ENCODE results near the gene USP32. TPM values are rescaled to one million over a fixed set of nuclear protein-coding genes. Genes with fewer than 3 reads are reported as not detected.

Gene USP32
- total RNA-seq, 1 experiment from 2014 or later = 73.5 TPM

DNA sequence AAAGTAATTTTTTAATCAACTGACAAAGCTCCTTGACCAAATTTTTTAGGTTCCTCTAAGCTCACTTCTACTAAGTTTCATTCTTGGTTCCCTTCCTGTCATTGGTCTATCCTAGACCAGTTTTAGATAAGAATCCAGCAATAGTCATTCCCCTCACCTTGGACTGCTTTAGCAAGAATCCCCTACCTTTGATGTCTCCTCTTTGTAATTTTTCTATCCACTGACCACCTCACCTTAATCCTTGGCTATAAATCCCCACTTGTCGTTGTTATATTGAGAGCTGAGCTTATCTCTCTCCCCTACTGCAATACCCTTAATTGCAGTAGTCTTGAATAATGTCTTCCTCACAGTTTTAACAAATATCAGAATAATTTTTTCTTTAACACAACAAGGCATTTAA, 107.2 kb downstream of the USP32 start:
- no peak overlapping the region for H3K27ac ChIP-seq (ENCODE audit: insufficient read length, low read depth, low read length)
- no peak overlapping the region for H3K27ac Mint-ChIP-seq

More for the DNA sequence above, 107.2 kb downstream of the USP32 start:
- no peak overlapping the region for H2BK120ac ChIP-seq (ENCODE audit: low read depth, low read length, poor library complexity, severe bottlenecking)
- no peak overlapping the region for H3K9ac ChIP-seq (ENCODE audit: extremely low read depth, insufficient read length, low read length)
- H3T11ph ChIP-seq (ENCODE audit: low read length) = no peak overlapping the region
- no peak overlapping the region for H2BK12ac ChIP-seq (ENCODE audit: insufficient read length, low read depth, low read length)
- H3K18ac ChIP-seq (ENCODE audit: insufficient read length, low read depth, low read length) = no peak overlapping the region
- no peak overlapping the region for H2BK15ac ChIP-seq (ENCODE audit: low read depth, low read length)
- H3K9me3 ChIP-seq (ENCODE audit: control insufficient read depth, low read depth, low read length) = no peaks in the 10 kb centered on the region
- no peak overlapping the region for H4K91ac ChIP-seq (ENCODE audit: insufficient read length, low read depth, low read length)
- H3K4me1 ChIP-seq (ENCODE audit: insufficient read depth, low read length) = no peaks in the 10 kb centered on the region
- no peak overlapping the region for H3K4ac ChIP-seq (ENCODE audit: low read depth, low read length)
- no peaks in the 10 kb centered on the region for H4K20me1 ChIP-seq (ENCODE audit: control insufficient read depth, insufficient read depth, insufficient read length)
- H3K36me3 Mint-ChIP-seq (ENCODE audit: insufficient read depth in 1 of 3, low read depth in 3 of 3) = peaks cover 0 to 21% (median 10%) of the 10 kb centered on the region in 3 experiments; a peak in 6 of 7 replicates
- no peaks in the 10 kb centered on the region for H3K9me3 Mint-ChIP-seq
- no peaks in the 10 kb centered on the region for H3K23me2 ChIP-seq (ENCODE audit: insufficient read length, low read depth, low read length, poor library complexity, severe bottlenecking)
- H3K14ac ChIP-seq (ENCODE audit: insufficient read depth, low read length) = no peak overlapping the region
- DNase-seq = no peak
- no peak overlapping the region for H2BK20ac ChIP-seq (ENCODE audit: low read depth, low read length, poor library complexity, severe bottlenecking)
- no peak overlapping the region for H4K5ac ChIP-seq (ENCODE audit: insufficient read length, low read depth, low read length)
- no peak overlapping the region for H3K4me2 ChIP-seq (ENCODE audit: insufficient read depth, insufficient read length, low read length)
- no CpG with 5 or more reads among the region's 1 CpG for WGBS (ENCODE audit: extremely low coverage, insufficient read length, low lambda C conversion rate)
- no peak overlapping the region for H3K4me3 Mint-ChIP-seq
- TF ChIP-seq, protein P1, sequence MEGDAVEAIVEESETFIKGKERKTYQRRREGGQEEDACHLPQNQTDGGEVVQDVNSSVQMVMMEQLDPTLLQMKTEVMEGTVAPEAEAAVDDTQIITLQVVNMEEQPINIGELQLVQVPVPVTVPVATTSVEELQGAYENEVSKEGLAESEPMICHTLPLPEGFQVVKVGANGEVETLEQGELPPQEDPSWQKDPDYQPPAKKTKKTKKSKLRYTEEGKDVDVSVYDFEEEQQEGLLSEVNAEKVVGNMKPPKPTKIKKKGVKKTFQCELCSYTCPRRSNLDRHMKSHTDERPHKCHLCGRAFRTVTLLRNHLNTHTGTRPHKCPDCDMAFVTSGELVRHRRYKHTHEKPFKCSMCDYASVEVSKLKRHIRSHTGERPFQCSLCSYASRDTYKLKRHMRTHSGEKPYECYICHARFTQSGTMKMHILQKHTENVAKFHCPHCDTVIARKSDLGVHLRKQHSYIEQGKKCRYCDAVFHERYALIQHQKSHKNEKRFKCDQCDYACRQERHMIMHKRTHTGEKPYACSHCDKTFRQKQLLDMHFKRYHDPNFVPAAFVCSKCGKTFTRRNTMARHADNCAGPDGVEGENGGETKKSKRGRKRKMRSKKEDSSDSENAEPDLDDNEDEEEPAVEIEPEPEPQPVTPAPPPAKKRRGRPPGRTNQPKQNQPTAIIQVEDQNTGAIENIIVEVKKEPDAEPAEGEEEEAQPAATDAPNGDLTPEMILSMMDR (conservative IDR thresholded peaks at IDR 0.05) = no peak
- H3K27me3 ChIP-seq (ENCODE audit: insufficient read depth, low read length) = no peaks in the 10 kb centered on the region
- H3K79me2 ChIP-seq (ENCODE audit: insufficient read depth, low read length) = no peaks in the 10 kb centered on the region
- H3K4me1 Mint-ChIP-seq = peaks cover 3 to 4% of the 10 kb centered on the region in 2 experiments; a peak in 1 of 4 replicates
- H3K56ac ChIP-seq (ENCODE audit: insufficient read length, low read depth, low read length) = no peak overlapping the region
- H3K27me3 Mint-ChIP-seq (ENCODE audit: low read depth) = no peaks in the 10 kb centered on the region
- no peak overlapping the region for H2AFZ ChIP-seq (ENCODE audit: low read length)
- H2AK5ac ChIP-seq (ENCODE audit: insufficient read length, low read length) = no peak overlapping the region
- no peak overlapping the region for H4K8ac ChIP-seq (replicated peaks; ENCODE audit: insufficient read length, low read depth, low read length)
- no peak overlapping the region for H2BK5ac ChIP-seq (ENCODE audit: insufficient read length, low read length)
- H3K79me1 ChIP-seq (ENCODE audit: insufficient read depth, low read depth, low read length, poor library complexity, severe bottlenecking) = no peaks in the 10 kb centered on the region
- no peak overlapping the region for H3K23ac ChIP-seq (ENCODE audit: insufficient read length, low read depth, low read length)
